Caco-2 (cell line): ENCODE data around the gene UQCC2. TPM values are rescaled to one million over a fixed set of nuclear protein-coding genes. Genes with fewer than 3 reads are reported as not detected.

Source experiments
- BruUV-seq: library from RNA; stranded (reverse); fragments of 400-500 nt; replicated peaks from 2 replicates; lab custom pipeline; 2021; lab: Mats Ljungman, UMichigan
- CTCF ChIA-PET: fragments of 300-600 bp; sonication (Branson Sonifier 250); formaldehyde crosslinking; loops from one replicate; lab custom pipeline; 2022; ENCODE audit warnings: antibody characterized with exemption; lab: Charles Lee
- POLR2A ChIA-PET: fragments of 300-600 bp; sonication (Branson Sonifier 250); formaldehyde crosslinking; loops from one replicate; lab custom pipeline; 2022; ENCODE audit warnings: antibody characterized with exemption; lab: Charles Lee
- DNase-seq, 2 experiments: peaks; one replicate each; pipeline versions ENCODE4 v3.0.0 to v3.0.0-alpha.2; 2020 to 2022
- H3K27me3 ChIP-seq: replicated peaks from 2 replicates; pipeline ENCODE4 v1.6.0; 2011; ENCODE audit warnings: low read length; ENCODE audit not compliant: control insufficient read depth, insufficient read depth
- H3K36me3 ChIP-seq: 2 replicates; pipeline ENCODE4 v1.5.1; 2011; ENCODE audit warnings: low read length; ENCODE audit not compliant: control insufficient read depth, insufficient read depth
- H3K4me1 ChIP-seq: fragments of 250-450 bp; sonication (Bioruptor Pico); 2 replicates; pipeline ENCODE4 v1.5.1; 2020; ENCODE audit warnings: mild to moderate bottlenecking
- H3K4me3 ChIP-seq: 2 replicates; pipeline ENCODE4 v1.5.1; 2011; ENCODE audit warnings: low read depth, mild to moderate bottlenecking, control low read depth, low read length
- H3K9me3 ChIP-seq: fragments of 250-450 bp; sonication (Bioruptor Pico); 2 replicates; pipeline ENCODE4 v1.5.1; 2020; ENCODE audit warnings: mild to moderate bottlenecking, moderate library complexity
- H3K27ac Mint-ChIP-seq: one replicate; pipeline ENCODE4 v1.8.0; 2022; ENCODE audit warnings: mixed read lengths; ENCODE audit not compliant: unreplicated experiment
- H3K27me3 Mint-ChIP-seq: one replicate; pipeline ENCODE4 v1.8.0; 2022; ENCODE audit warnings: mixed read lengths; ENCODE audit not compliant: insufficient read depth, unreplicated experiment
- H3K36me3 Mint-ChIP-seq: one replicate; pipeline ENCODE4 v1.8.0; 2022; ENCODE audit warnings: mild to moderate bottlenecking, mixed read lengths; ENCODE audit not compliant: insufficient read depth, unreplicated experiment
- H3K4me1 Mint-ChIP-seq: one replicate; pipeline ENCODE4 v1.8.0; 2022; ENCODE audit warnings: low read depth, mixed read lengths; ENCODE audit not compliant: unreplicated experiment
- H3K4me3 Mint-ChIP-seq: one replicate; pipeline ENCODE4 v1.8.0; 2022; ENCODE audit warnings: mild to moderate bottlenecking, moderate library complexity, mixed read lengths; ENCODE audit not compliant: unreplicated experiment
- H3K9me3 Mint-ChIP-seq: one replicate; pipeline ENCODE4 v1.8.0; 2022; ENCODE audit warnings: mixed read lengths; ENCODE audit not compliant: unreplicated experiment
- intact Hi-C: fragments of 100-400 bp; cut with micrococcal nuclease; formaldehyde crosslinking; loops from one replicate; pipeline ENCODE4 v1.10.0; 2022; ENCODE audit not compliant: unreplicated experiment
- total RNA-seq: library from RNA; stranded (reverse); gene quantifications from 2 replicates; pipeline ENCODE4 v1.2.3, GENCODE V29; 2022
- TF ChIP-seq, protein P1 (sequence below), 2 experiments: fragments of 200-600 bp in 1 of 2; IDR thresholded peaks; 1 replicate in 1 of 2; 2 replicates in 1 of 2; pipeline versions ENCODE4 v1.5.1 to v1.8.0; 2011 to 2022; ENCODE audit warnings: antibody characterized with exemption in 1 of 2, control low read depth in 1 of 2, inconsistent platforms in 1 of 2, low read depth in 1 of 2, low read length in 1 of 2, mild to moderate bottlenecking in 1 of 2, moderate library complexity in 1 of 2; ENCODE audit not compliant: insufficient read depth in 1 of 2, severe bottlenecking in 1 of 2, unreplicated experiment in 1 of 2

Gene UQCC2
- total RNA-seq, 1 experiment from 2014 or later, result 122 TPM

DNA sequence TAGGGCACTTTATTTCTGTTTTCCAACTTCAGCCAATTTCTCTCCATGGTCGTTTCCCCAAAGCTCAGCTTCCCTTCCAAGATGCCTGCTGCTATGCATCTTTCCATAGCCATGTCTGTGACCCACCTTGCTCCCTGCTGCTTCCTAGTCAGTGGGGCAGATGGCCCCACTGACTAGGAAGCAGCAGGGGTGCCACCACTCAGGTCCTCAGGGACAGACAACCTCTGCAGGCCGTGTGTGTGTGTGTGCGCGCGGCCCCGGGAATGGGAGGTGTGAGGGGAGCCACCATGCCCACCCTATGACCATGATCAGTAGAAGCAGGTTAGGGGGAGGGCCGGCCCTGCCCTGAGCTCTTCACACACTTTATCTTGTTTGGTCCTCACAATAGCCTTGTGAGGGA lies 37.9 kb upstream of the UQCC2 start:
- Mint-ChIP-seq H3K4me1 (peaks cover 32% of the 10 kb centered on the region), H3K9me3 (no peaks in the 10 kb centered on the region), H3K36me3 (no peaks in the 10 kb centered on the region), H3K27ac (no peak overlapping the region), H3K27me3 (peaks cover 3% of the 10 kb centered on the region), H3K4me3 (no peak overlapping the region)
- BruUV-seq, result no TSS peak
- no peak for DNase-seq
- intact Hi-C loops, result no loop called here
- POLR2A ChIA-PET, result no interaction called here
- Histone ChIP-seq H3K4me1 (peaks cover 34% of the 10 kb centered on the region), H3K4me3 (no peak overlapping the region), H3K36me3 (no peaks in the 10 kb centered on the region), H3K9me3 (no peaks in the 10 kb centered on the region), H3K27me3 (no peaks in the 10 kb centered on the region)
- TF ChIP-seq, protein P1, sequence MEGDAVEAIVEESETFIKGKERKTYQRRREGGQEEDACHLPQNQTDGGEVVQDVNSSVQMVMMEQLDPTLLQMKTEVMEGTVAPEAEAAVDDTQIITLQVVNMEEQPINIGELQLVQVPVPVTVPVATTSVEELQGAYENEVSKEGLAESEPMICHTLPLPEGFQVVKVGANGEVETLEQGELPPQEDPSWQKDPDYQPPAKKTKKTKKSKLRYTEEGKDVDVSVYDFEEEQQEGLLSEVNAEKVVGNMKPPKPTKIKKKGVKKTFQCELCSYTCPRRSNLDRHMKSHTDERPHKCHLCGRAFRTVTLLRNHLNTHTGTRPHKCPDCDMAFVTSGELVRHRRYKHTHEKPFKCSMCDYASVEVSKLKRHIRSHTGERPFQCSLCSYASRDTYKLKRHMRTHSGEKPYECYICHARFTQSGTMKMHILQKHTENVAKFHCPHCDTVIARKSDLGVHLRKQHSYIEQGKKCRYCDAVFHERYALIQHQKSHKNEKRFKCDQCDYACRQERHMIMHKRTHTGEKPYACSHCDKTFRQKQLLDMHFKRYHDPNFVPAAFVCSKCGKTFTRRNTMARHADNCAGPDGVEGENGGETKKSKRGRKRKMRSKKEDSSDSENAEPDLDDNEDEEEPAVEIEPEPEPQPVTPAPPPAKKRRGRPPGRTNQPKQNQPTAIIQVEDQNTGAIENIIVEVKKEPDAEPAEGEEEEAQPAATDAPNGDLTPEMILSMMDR (IDR thresholded peaks at IDR 0.05; ENCODE audit: insufficient read depth in 1 of 2, low read depth in 1 of 2, low read length in 1 of 2, severe bottlenecking in 1 of 2, unreplicated experiment in 1 of 2), result no peak
- CTCF ChIA-PET, result interaction anchor here (3.1 kb wide), 1 partner anchor 12 kb away, joined by 28 read pairs; no protein-coding TSS in a partner anchor

DNA sequence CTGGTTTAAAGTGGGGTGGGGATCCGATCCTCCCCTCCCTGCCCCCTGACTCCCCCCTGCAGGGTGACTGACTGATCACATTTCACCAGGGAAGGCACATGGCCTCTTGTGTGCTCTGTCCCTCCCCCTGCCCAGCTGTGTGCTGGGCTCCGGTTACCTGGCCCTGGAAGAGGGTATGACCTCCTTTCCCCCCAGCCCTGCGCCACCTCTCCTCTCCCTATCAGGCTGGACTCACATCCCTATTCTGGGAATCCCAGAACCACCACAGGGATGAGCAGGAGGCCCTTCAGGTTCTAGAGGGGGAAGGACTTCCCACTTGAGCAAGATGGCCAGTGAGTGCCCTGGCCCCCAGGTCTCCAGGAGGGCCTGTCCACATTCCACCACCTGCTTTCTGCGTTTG lies 37.3 kb upstream of the UQCC2 start:
- Histone ChIP-seq H3K36me3 (no peaks in the 10 kb centered on the region), H3K27me3 (no peaks in the 10 kb centered on the region), H3K4me3 (no peak overlapping the region), H3K4me1 (peaks cover 39% of the 10 kb centered on the region), H3K9me3 (no peaks in the 10 kb centered on the region)
- ChIA-PET CTCF (no interaction called here), POLR2A (no interaction called here)
- no peak overlapping the region for H3K4me3 Mint-ChIP-seq
- H3K9me3 Mint-ChIP-seq, result no peaks in the 10 kb centered on the region
- intact Hi-C loops, result no loop called here
- peaks cover 3% of the 10 kb centered on the region for H3K27me3 Mint-ChIP-seq
- no peak overlapping the region for H3K27ac Mint-ChIP-seq
- peaks cover 32% of the 10 kb centered on the region for H3K4me1 Mint-ChIP-seq
- TF ChIP-seq, protein P1 (IDR thresholded peaks at IDR 0.05; ENCODE audit: insufficient read depth in 1 of 2, low read depth in 1 of 2, low read length in 1 of 2, severe bottlenecking in 1 of 2, unreplicated experiment in 1 of 2), result no peak
- no peaks in the 10 kb centered on the region for H3K36me3 Mint-ChIP-seq
- no peak for DNase-seq
- no TSS peak for BruUV-seq

DNA sequence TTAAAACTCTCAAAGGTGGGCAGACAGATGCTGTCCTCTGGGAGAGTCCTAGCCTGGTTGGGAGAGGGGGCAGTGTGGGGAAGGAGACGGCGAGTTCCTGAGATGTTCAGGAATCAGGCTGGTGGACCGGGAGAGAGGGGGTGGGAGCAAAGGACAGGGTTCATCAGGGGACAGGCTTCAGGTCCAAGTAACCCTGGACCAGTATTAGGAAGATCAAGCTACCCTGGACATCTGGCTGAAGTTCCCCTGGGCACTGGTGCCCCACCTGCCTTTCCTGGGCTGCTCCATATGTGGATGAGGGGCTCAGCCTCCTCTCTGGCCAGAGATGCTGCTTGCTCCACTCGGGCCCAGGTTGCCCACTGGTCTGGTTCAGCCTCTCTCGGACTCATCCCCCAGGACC lies 36.3 kb upstream of the UQCC2 start:
- no peaks in the 10 kb centered on the region for H3K9me3 Mint-ChIP-seq
- TF ChIP-seq, protein P1 (IDR thresholded peaks at IDR 0.05; ENCODE audit: insufficient read depth in 1 of 2, low read depth in 1 of 2, low read length in 1 of 2, severe bottlenecking in 1 of 2, unreplicated experiment in 1 of 2), result no peak
- intact Hi-C loops, result no loop called here
- BruUV-seq, result no TSS peak
- H3K36me3 ChIP-seq, result no peaks in the 10 kb centered on the region
- peaks cover 32% of the 10 kb centered on the region for H3K4me1 Mint-ChIP-seq
- H3K27ac Mint-ChIP-seq, result no peak overlapping the region
- no peak overlapping the region for H3K4me3 Mint-ChIP-seq
- H3K36me3 Mint-ChIP-seq, result no peaks in the 10 kb centered on the region
- DNase-seq, result no peak
- ChIA-PET POLR2A (no interaction called here), CTCF (no interaction called here)
- H3K4me1 ChIP-seq, result peaks cover 37% of the 10 kb centered on the region
- no peaks in the 10 kb centered on the region for H3K27me3 ChIP-seq
- H3K27me3 Mint-ChIP-seq, result peaks cover 3% of the 10 kb centered on the region
- H3K4me3 ChIP-seq, result no peak overlapping the region
- H3K9me3 ChIP-seq, result no peaks in the 10 kb centered on the region
